ENCODE results near the gene FAM98B. TPM values are rescaled to one million over a fixed set of nuclear protein-coding genes. Genes with fewer than 3 reads are reported as not detected.
A peak's percentile ranks its signal among the peaks of the same experiment; 100 is the strongest.

Gene FAM98B
- total and polyA plus RNA-seq, 10 of the 15 experiments (the other 5 are each of a cell fraction or from before 2014, with no cell fraction given): 1.3 to 36.7 (median 10.9) TPM

DNA sequence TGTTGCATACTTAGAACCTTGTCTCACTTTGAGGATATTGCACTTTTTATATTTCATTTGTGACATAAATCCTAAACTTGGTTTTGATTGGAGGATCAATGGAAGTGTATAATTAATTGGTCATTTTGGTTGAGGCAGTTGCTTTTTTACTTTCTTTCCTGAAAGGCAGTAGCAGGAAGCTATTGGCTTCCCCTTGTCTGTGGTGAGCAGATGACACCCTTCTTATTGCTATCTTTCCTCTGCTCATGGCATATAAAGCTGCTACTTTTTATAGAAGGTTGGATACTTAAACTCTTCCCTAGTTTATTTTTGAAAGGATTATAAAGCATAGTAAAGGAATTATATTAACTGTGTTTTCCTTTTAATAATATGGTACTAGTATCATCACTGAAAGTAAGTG, 28.6 kb downstream of the FAM98B start (continued):
- TF ChIP-seq TCF3 (IDR thresholded peaks at IDR 0.05; ENCODE audit: borderline replicate concordance, insufficient read depth, low read depth, low read length) (no peak), POU2F2 (IDR thresholded peaks at IDR 0.05; ENCODE audit: borderline replicate concordance, low read depth, low read length) (no peak)

DNA sequence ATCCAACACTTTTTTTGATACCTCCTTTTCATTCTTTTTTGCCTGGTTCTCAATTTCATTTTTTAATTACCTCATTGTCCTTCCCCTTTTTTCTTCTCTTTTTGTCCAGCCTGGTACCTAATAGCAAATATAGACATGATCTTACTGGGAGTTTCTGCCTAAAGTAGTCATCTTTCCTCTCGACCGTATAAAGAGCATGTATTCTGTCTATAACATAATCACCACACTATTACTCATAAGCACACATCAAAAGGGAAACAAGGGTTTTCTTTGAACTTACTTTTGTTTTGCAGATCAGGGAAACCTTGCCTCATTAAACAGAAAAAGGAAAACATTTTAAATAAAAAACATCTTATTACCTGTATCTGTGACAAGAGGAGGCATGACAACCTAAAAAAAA, 33.0 kb downstream of the FAM98B start:
- Histone ChIP-seq H3K4me3 (no peak overlapping the region), H3K9me3 (replicated peaks; ENCODE audit: control insufficient read depth, insufficient read depth, low read length) (no peaks in the 10 kb centered on the region), H3K27ac (ENCODE audit: control insufficient read depth, insufficient read depth) (no peak overlapping the region), H3K27me3 (replicated peaks in 1 of 2; ENCODE audit: control insufficient read depth in 2 of 2, insufficient read depth in 2 of 2, low read length in 1 of 2) (no peaks in the 10 kb centered on the region), H2AFZ (ENCODE audit: control insufficient read depth, low read depth, low read length) (no peak overlapping the region), H4K20me1 (ENCODE audit: control insufficient read depth, insufficient read depth) (no peaks in the 10 kb centered on the region), H3K9ac (ENCODE audit: control insufficient read depth, insufficient read depth, low read length) (no peak overlapping the region), H3K4me2 (ENCODE audit: control insufficient read depth, insufficient read depth) (no peak overlapping the region), H3K36me3 (ENCODE audit: control insufficient read depth in 2 of 2, insufficient read depth in 2 of 2, low read length in 1 of 2) (peaks cover 0 to 10% of the 10 kb centered on the region in 2 experiments; a peak in 3 of 4 replicates), H3K79me2 (ENCODE audit: control insufficient read depth, insufficient read depth, low read length) (no peaks in the 10 kb centered on the region), H3K4me1 (ENCODE audit: control insufficient read depth, insufficient read depth, low read length) (no peaks in the 10 kb centered on the region)
- in situ Hi-C loops (cut with MboI) (no loop called here), intact Hi-C loops (cut with micrococcal nuclease; ENCODE audit: unreplicated experiment) (no loop called here)
- no TSS peak for BruUV-seq (replicated peaks)
- ATAC-seq: peak; percentile 64
- WGBS (ENCODE audit: insufficient coverage, insufficient replicate concordance, low lambda C conversion rate, missing lambda C conversion rate): 3% methylated on average over 2 of the region's 2 CpGs
- FAIRE-seq: peak; percentile 7
- ChIA-PET RAD21 (ENCODE audit: unreplicated experiment) (interaction anchor here (1.0 to 2.7 kb wide), 5 partner anchors 10 to 204 kb away, joined by 3 to 20 read pairs (median 3); no protein-coding TSS in a partner anchor), CTCF (interaction anchor here (1.0 to 2.9 kb wide), 8 partner anchors 9 to 213 kb away, joined by 3 to 13 read pairs (median 6); no protein-coding TSS in a partner anchor), POLR2A (no interaction called here), SMC1A (ENCODE audit: uncharacterized antibody, unreplicated experiment) (interaction anchor here (0.6 to 3.1 kb wide), 7 partner anchors 18 to 213 kb away, joined by 3 to 22 read pairs (median 3); no protein-coding TSS in a partner anchor)
- peak; percentile 74 for TF ChIP-seq TCF7 (IDR thresholded peaks at IDR 0.05; ENCODE audit: borderline replicate concordance)
- 0 out of 2 replicates have a peak, but pooled peaks have one; percentile 24 for TF ChIP-seq JUNB (IDR thresholded peaks at IDR 0.05)
- no peak for TF ChIP-seq EED (IDR thresholded peaks at IDR 0.05; ENCODE audit: low read depth)
- TF ChIP-seq SMARCA5 (IDR thresholded peaks at IDR 0.05): no peak
- TF ChIP-seq ATF7 (IDR thresholded peaks at IDR 0.05; ENCODE audit: low read depth): 0 out of 2 replicates have a peak, but pooled peaks have one; percentile 29
- DNase-seq (ENCODE audit: low read depth, low spot score): no peak

All from GM12878 (cell line).